CD4-positive, alpha-beta T cell treated with Interleukin-10 for 1 hour (primary cell): ENCODE data around the gene ZC3H7B.
"Not testable (repeated sequence)": the region's sequence is repeated elsewhere in the genome, so short reads cannot be mapped to it uniquely, and the experiment has no call there.

Experiments used
- DNase-seq: peaks from one replicate; pipeline ENCODE4 v3.0.0-alpha.2; 2020

ZC3H7B gene, protein sequence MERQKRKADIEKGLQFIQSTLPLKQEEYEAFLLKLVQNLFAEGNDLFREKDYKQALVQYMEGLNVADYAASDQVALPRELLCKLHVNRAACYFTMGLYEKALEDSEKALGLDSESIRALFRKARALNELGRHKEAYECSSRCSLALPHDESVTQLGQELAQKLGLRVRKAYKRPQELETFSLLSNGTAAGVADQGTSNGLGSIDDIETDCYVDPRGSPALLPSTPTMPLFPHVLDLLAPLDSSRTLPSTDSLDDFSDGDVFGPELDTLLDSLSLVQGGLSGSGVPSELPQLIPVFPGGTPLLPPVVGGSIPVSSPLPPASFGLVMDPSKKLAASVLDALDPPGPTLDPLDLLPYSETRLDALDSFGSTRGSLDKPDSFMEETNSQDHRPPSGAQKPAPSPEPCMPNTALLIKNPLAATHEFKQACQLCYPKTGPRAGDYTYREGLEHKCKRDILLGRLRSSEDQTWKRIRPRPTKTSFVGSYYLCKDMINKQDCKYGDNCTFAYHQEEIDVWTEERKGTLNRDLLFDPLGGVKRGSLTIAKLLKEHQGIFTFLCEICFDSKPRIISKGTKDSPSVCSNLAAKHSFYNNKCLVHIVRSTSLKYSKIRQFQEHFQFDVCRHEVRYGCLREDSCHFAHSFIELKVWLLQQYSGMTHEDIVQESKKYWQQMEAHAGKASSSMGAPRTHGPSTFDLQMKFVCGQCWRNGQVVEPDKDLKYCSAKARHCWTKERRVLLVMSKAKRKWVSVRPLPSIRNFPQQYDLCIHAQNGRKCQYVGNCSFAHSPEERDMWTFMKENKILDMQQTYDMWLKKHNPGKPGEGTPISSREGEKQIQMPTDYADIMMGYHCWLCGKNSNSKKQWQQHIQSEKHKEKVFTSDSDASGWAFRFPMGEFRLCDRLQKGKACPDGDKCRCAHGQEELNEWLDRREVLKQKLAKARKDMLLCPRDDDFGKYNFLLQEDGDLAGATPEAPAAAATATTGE

GRCh38 chr22:41301085-41302020 is at the start of gene ZC3H7B:
ZC3H7B (plus strand) TSS chr22:41301525; CDS start chr22:41320661, 19,136 bp downstream.
- peak; percentile 90 for DNase-seq

DNA sequence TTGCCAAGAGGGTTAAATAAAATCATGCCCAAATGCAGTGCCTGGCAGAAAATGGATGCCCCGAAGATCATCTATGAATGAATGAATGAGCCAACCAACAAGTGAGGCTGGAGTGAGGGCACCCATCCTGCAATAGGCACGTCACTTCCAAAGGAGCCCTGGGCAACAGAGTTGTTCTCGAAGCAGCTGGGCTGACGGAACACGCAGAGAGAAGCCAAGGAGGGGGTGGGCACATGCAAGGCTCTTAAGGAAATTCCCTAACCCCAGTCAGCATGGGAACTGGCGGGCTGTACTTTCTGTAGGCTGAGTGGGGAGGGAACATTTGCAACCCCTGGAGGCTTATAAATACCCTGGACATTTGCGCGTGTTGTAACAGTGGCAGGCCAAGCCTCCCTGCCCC is 49.0 kb upstream of the ZC3H7B start:
- DNase-seq = no peak

- DNase-seq = no peak
These were observed 47.1 kb upstream of the ZC3H7B start for GRCh38 chr22:41254230-41254629.

DNA sequence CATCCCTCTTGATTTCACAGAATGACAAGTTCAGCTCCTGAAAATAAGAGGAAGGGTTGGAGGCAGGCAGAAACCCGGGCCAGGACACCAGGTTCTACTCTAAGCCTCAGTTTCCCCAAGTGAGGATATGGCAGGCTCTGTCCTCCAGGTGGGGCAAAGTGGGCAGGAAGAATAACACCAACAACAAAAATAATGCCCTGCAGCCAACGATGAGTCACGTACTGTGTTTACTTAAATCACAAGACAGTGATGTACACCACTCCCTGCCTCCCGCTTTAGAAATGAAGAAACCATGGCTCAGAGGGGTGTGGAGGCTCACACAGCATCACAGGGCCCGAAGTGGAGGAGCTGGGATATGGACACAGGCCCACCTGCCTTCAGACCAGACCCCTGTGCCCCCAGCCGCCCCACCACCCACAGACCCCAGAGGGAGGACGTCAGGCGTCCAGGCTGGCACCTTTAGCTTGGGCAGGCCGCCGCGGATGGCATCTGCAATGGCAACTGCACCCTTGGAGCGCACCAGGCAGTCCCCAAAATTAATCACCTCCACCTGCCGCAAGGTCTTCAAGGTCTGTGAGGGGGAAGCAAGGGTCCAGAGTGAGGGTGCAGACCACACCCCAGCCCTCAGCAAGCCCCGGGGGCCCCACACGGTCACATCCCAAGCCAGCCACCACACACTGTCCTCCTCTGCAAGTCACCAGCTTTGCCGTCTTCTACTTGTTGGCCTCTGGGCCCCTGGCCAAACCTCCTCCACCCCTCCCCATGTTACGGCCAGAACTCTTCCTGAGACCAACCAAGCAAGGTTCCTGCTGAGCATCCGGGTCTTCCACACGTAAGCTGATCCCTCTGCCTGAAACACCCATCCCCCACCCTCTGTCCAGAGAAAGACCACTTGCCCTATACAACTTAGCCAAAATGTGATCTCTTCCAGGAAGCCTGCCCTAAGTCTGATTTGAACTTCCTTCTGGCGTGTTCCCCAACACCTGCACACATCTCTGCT is 44.8 kb upstream of the ZC3H7B start:
- no peak for DNase-seq

DNA sequence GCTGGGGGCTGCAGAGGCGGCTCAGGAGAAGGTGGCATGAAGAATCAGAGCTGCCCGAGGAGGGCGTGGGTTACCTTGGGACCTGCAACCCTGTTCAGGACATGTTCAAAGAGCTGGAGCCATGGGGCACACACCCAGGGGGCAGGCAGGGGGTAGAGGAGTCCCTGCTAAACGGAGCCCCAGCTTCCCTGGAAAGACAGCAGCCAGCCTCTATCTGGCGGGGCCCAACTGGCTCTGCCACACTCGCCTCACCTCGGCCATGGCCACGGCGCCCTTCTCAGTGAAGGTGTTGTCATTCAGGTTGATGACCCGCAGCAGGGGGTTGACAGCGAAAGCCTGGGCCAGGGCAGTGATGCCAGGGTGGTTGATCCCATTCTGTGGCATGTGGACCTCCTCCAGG is 43.6 kb upstream of the ZC3H7B start:
- DNase-seq = no peak

DNA sequence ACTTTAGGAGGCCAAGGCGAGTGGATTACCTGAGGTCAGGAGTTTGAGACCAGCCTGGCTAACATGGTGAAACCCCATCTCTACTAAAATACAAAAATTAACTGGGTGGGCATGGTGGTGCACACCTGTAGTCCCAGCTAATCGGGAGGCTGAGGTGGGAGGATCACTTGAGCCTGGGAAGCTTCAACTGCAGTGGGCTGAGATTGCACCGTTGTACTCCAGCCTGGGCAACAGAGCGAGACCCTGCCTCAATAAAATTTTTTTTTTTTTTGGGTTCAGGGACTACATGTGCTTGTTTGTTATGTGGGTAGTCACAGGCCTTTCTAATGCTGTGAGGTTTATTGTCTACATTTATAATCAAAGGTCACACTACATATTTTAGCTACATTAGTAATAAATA is 41.6 kb upstream of the ZC3H7B start:
- DNase-seq = not testable (repeated sequence)

- DNase-seq = no peak
These were observed 40.5 kb upstream of the ZC3H7B start for GRCh38 chr22:41260871-41261270.

- DNase-seq = no peak
These were observed 39.6 kb upstream of the ZC3H7B start for GRCh38 chr22:41261541-41262249.

DNA sequence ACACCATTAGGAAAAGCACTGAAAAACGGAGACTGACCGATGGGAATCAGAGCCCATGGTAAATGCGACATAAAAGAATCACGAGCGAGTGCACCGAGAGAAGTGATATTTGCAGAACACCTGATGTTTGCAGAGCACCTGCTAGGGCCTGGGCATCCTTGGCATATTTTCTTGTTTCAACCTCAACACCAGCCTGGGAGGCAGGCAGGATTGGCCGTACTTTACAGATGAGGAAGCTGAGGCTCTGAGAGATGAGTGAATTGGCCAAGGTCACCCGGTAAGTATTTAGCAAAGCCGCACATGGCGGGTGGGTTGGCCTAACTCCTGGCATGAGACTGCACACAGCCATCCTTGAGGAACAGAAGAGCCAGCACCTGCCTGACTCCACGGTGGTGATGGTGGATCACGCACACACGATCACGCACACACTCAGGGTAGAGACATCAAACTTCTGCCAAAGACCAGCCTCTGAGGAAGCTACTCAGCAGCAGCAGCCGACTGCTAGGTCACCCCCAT is 39.0 kb upstream of the ZC3H7B start:
- DNase-seq = no peak

DNA sequence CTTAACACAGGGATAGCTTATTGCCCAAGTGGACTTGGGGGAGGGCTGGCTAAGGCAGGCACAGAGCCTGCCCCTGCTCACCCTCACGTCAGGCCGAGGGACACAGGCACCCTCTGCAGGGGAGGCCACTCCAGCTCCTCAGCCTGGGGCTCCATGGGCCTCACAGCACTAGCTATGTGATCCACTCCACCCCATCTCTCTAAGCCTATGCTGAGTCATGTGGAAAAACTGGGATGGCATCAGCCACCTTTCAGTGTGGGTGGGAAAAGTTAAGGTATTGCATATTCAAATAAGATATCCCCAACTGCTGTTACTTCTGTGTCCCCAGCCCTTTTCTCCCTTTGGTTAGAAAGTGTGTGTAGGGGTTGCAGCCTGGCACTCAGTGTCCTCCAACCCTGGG is 37.6 kb upstream of the ZC3H7B start:
- no peak for DNase-seq

GRCh38 chr22:41264408-41264941 is 36.9 kb upstream of the ZC3H7B start:
- no peak for DNase-seq

DNA sequence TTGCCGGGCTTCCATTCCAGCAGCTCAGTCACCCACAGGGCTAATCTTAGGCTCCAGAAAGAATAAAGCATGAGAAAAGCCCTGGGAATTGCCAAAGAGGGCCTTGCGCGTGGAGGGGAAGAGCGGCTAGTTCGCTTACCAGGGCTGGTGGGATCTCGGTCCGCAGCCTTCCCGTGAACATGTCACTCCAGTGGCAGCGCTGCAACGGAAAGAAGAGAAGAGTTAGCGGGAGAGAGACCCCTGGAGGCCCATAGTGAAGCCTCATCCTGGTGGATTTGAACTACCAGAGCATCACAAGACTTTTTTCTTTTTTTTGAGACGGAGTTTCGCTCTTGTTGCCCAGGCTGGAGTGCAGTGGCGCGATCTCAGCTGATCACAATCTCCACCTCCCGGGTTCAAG is 33.4 kb upstream of the ZC3H7B start:
- DNase-seq = no peak

DNA sequence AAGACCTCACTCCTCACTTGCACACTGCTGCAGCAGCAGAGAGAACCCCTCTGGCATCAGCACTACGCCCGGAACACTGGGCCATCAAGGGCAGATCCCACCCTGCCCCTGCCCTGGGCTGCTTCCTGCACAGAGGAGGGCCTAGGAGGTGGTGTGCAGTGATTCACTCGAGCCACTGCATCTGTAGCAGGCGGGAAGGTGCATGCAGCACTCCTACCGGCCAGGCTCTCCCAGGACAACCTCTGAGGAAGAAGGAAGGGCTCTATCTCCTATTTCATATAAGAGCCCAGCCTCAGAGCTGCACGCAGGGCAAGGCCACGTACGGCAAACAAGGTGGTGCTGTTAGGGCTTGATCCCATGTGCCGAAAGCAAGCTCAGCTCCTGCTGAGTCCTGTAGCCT is 29.5 kb upstream of the ZC3H7B start:
- DNase-seq = no peak

DNA sequence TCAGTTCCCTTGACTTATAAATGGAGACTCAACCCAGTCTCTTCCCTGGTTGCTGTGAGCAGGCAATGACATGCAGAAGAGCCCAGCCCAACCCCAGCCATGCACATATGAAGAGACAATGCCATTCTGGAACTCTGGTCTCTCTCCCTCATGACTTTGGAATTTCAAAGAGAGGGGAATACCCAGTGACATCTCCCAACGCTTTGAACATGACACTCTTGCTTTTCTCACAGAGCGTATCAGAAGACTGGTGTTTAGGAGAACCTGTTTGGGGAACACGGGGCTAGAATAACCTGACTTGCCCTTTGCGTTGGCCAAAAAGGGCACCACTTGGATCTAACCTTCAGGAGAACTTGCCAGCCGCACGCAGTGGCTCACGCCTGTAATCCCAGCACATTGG is 28.2 kb upstream of the ZC3H7B start:
- no peak for DNase-seq

DNA sequence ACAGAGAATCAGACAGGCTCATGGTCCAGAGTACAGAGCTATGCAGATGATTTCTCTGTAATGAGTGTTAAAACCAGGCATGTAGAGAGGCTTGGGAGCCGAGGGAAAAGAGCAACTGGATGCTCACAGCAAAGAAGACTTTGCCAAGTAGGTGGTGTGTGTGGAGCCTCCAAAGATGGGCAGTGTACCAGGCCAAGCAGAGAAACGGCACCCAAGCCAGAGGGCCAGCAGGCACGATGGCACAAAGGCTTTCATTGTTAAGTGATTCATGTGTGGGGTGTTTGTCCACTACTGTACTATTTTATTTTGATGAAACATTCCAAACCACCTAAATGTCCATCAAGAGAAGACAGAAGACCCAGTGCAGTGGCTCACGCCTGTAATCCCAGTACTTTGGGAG is 26.5 kb upstream of the ZC3H7B start:
- DNase-seq = no peak

GRCh38 chr22:41280065-41280464 is 21.3 kb upstream of the ZC3H7B start:
- DNase-seq = no peak

GRCh38 chr22:41280854-41281253 is 20.5 kb upstream of the ZC3H7B start:
- DNase-seq = no peak

DNA sequence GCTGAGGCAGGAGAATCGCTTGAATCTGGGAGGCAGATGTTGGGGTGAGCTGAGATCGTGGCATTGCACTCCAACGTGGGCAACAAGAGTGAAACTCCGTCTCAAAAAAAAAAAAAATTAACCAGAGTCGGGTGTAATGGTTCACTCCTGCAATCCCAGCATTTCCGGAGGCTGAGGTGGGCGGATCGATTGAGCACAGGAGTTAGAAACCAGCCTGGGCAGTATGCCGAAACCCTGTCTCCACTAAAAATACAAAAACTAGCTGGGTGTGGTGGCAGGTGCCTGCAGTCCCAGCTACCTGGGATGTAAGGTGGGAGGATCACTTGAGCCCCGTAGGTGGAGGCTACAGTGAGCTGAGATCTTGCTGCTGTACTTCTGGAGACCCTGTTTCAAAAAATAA is 16.9 kb upstream of the ZC3H7B start:
- no peak for DNase-seq

DNA sequence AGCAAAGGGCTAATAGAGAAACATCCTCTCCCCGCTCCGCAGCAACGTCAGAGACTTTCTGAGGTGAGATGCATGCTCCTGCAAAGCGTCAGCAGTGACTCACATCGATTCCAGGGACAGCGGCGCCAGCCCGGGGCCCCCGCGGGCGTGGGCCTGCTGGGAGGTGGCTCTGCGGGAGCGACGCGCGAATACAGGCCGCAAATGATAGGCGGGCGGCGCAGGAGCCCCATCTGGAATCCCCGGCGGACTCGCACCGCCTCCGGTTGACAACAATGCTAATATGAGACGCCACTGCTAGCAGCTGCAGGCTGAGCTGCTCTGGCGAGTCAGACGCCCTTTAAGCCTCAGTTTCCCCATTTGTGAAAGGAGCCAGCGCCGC is 15.9 kb upstream of the ZC3H7B start:
- peak; percentile 83 for DNase-seq
